GM12874 (cell line): Measurements from ENCODE around the gene ART1.

Experiments
- CTCF ChIP-seq: IDR thresholded peaks from 2 replicates; pipeline ENCODE4 v1.5.1; 2011; ENCODE audit warnings: low read depth, mild to moderate bottlenecking, control low read depth, low read length, moderate library complexity; ENCODE audit not compliant: insufficient read depth

Gene ART1

GRCh38 chr11:3703383-3703782 lies 58.5 kb downstream of the ART1 start:
- no peak for TF ChIP-seq CTCF

- TF ChIP-seq CTCF: no peak
Observed at GRCh38 chr11:3707176-3707575, 62.2 kb downstream of the ART1 start.

GRCh38 chr11:3709977-3710376 lies 65.0 kb downstream of the ART1 start:
- TF ChIP-seq CTCF: no peak

GRCh38 chr11:3710485-3711259 lies 65.7 kb downstream of the ART1 start:
- no peak for TF ChIP-seq CTCF

- no peak for TF ChIP-seq CTCF
Observed at GRCh38 chr11:3712274-3712673, 67.3 kb downstream of the ART1 start.
